Endodermal cell (in vitro differentiated cells): ENCODE data around the gene ZNF814. TPM values are rescaled to one million over a fixed set of nuclear protein-coding genes. Genes with fewer than 3 reads are reported as not detected.

Experiments
- DNase-seq: peaks from one replicate; pipeline ENCODE4 v3.0.0-alpha.2; 2017
- H3K27ac ChIP-seq: 2 replicates; pipeline ENCODE4 v1.5.1; 2013; ENCODE audit warnings: mild to moderate bottlenecking, low read depth, low read length, moderate library complexity
- H3K27me3 ChIP-seq: 2 replicates; pipeline ENCODE4 v1.6.1; 2013; ENCODE audit warnings: mild to moderate bottlenecking, low read length, moderate library complexity; ENCODE audit not compliant: insufficient read depth, control insufficient read depth, poor library complexity, severe bottlenecking
- H3K36me3 ChIP-seq: 2 replicates; pipeline ENCODE4 v1.7.0; 2013; ENCODE audit warnings: mild to moderate bottlenecking, low read length, moderate library complexity; ENCODE audit not compliant: control insufficient read depth, insufficient read depth
- H3K4me1 ChIP-seq: one replicate; pipeline ENCODE4 v1.7.0; 2013; ENCODE audit warnings: low read length; ENCODE audit not compliant: control insufficient read depth, insufficient read depth
- H3K4me3 ChIP-seq: 2 replicates; pipeline ENCODE4 v1.5.1; 2013; ENCODE audit warnings: mild to moderate bottlenecking, low read length, moderate library complexity
- H3K9ac ChIP-seq: 2 replicates; pipeline ENCODE4 v1.6.1; 2013; ENCODE audit warnings: mild to moderate bottlenecking, low read length, moderate library complexity; ENCODE audit not compliant: poor library complexity, severe bottlenecking; ENCODE audit errors: extremely low read depth
- H3K9me3 ChIP-seq: 2 replicates; pipeline ENCODE4 v1.6.1; 2013; ENCODE audit warnings: mild to moderate bottlenecking, low read length, moderate library complexity; ENCODE audit not compliant: control insufficient read depth
- H3K27ac Mint-ChIP-seq: 2 replicates; pipeline ENCODE4 v1.8.0; 2020; ENCODE audit warnings: mixed read lengths
- H3K27me3 Mint-ChIP-seq: 2 replicates; pipeline ENCODE4 v1.8.0; 2021; ENCODE audit warnings: mild to moderate bottlenecking, mixed read lengths; ENCODE audit not compliant: insufficient read depth
- H3K36me3 Mint-ChIP-seq: 2 replicates; pipeline ENCODE4 v1.8.0; 2020; ENCODE audit warnings: low read depth, mixed read lengths
- H3K4me1 Mint-ChIP-seq: 2 replicates; pipeline ENCODE4 v1.8.0; 2020; ENCODE audit warnings: mixed read lengths
- H3K4me3 Mint-ChIP-seq: 2 replicates; pipeline ENCODE4 v1.8.0; 2020; ENCODE audit warnings: mild to moderate bottlenecking, moderate library complexity, mixed read lengths
- H3K9me3 Mint-ChIP-seq: 2 replicates; pipeline ENCODE4 v1.8.0; 2020; ENCODE audit warnings: mild to moderate bottlenecking, mixed read lengths
- CTCF ChIP-seq: fragments of 200-600 bp; sonication (generic); conservative IDR thresholded peaks from 2 replicates; pipeline ENCODE4 v1.5.0; 2021; ENCODE audit warnings: antibody characterized with exemption, mild to moderate bottlenecking
- WGBS, 2 experiments: methylation state at CpG; one replicate each; pipeline versions ENCODE4 v1.1.5 to v1.1.7; 2013; ENCODE audit warnings: missing lambda C conversion rate in 2 of 2, mixed read lengths in 1 of 2; ENCODE audit not compliant: insufficient coverage in 1 of 2, insufficient read length in 1 of 2; 5-methylcytosine and 5-hydroxymethylcytosine counted together
- total RNA-seq, 2 donors: library from RNA; stranded (reverse); fragmentation: NEBNext Ultra II Directional in 1 of 2; extraction: Animal tissue kit (Norgen Biotek cat#: 25700) in 1 of 2; gene quantifications; 2 replicates in 1 of 2; 3 replicates in 1 of 2; pipeline ENCODE4 v1.2.1, GENCODE V29; 2021

Gene ZNF814
- total RNA-seq, 2 donors from 2014 or later = 54.7 to 63.0 TPM

- no peak for TF ChIP-seq CTCF
- Histone ChIP-seq H3K4me3 (no peak overlapping the region), H3K4me1 (peaks cover 8% of the 10 kb centered on the region), H3K27ac (no peak overlapping the region), H3K9me3 (peaks cover 2% of the 10 kb centered on the region), H3K27me3 (no peaks in the 10 kb centered on the region), H3K36me3 (peaks cover 16% of the 10 kb centered on the region), H3K9ac (no peak overlapping the region)
- no peak for DNase-seq
- Mint-ChIP-seq H3K9me3 (no peaks in the 10 kb centered on the region), H3K4me3 (no peak overlapping the region), H3K27me3 (no peaks in the 10 kb centered on the region), H3K36me3 (peaks cover 8% of the 10 kb centered on the region), H3K27ac (peak overlapping the region; percentile 36), H3K4me1 (peaks cover 47% of the 10 kb centered on the region)
- 71 to 86% methylated on average over 5 of the region's 5 CpGs for WGBS, 2 experiments
Measured at GRCh38 chr19:57800696-57801095, 88.1 kb downstream of the ZNF814 start.

Other genes with a start within 250 kb of the ZNF814 start
- gene ZSCAN4, start 220.1 kb downstream of the ZNF814 start, total RNA-seq = not detected
- 10 to 100 TPM; 15.2 to 19.0 TPM for gene ZNF551, start 207.1 kb downstream of the ZNF814 start, total RNA-seq
- 10 to 100 TPM; 15.9 to 21.2 TPM for gene ZNF154, start 179.8 kb downstream of the ZNF814 start, total RNA-seq
- 1 to 10 TPM; 6.0 to 9.6 TPM for gene ZNF671, start 161.4 kb downstream of the ZNF814 start, total RNA-seq
- 10 to 100 TPM; 16.2 to 21.4 TPM for gene ZNF776, start 142.2 kb downstream of the ZNF814 start, total RNA-seq
- gene ZNF586, start 119.4 kb downstream of the ZNF814 start, total RNA-seq = 10 to 100 TPM; 15.1 to 17.0 TPM
- 10 to 100 TPM; 17.4 to 18.8 TPM for gene ZNF552, start 74.1 kb downstream of the ZNF814 start, total RNA-seq
- gene ZNF587B, start 58.7 kb downstream of the ZNF814 start, total RNA-seq = 10 to 100 TPM; 37.0 to 39.9 TPM
- 10 to 100 TPM; 64.1 to 98.1 TPM for gene ZNF587, start 39.2 kb downstream of the ZNF814 start, total RNA-seq
- gene ZNF417, start 27.6 kb upstream of the ZNF814 start, total RNA-seq = 10 to 100 TPM; 16.5 to 30.9 TPM
- gene ZNF418, start 46.4 kb upstream of the ZNF814 start, total RNA-seq = 10 to 100 TPM; 21.5 to 29.6 TPM
- gene ZNF256, start 58.7 kb upstream of the ZNF814 start, total RNA-seq = 10 to 100 TPM; 10.4 to 11.0 TPM
- gene C19orf18, start 85.5 kb upstream of the ZNF814 start, total RNA-seq = under 1 TPM; 0.40 to 0.51 TPM
- gene ZNF606, start 113.8 kb upstream of the ZNF814 start, total RNA-seq = 10 to 100 TPM; 25.8 to 34.7 TPM
- gene ZSCAN1, start 145.0 kb upstream of the ZNF814 start, total RNA-seq = 1 to 10 TPM; 1.5 to 2.2 TPM
- gene ZNF135, start 170.2 kb upstream of the ZNF814 start, total RNA-seq = 10 to 100 TPM in 1 of 2 donors, 1 to 10 TPM in 1; 9.3 to 12.0 TPM
- gene ZSCAN18, start 209.2 kb upstream of the ZNF814 start, total RNA-seq = 100 to 1,000 TPM in 1 of 2 donors, 10 to 100 TPM in 1; 68.2 to 112 TPM